Measurements from ENCODE around the gene HACL1. TPM values are rescaled to one million over a fixed set of nuclear protein-coding genes. Genes with fewer than 3 reads are reported as not detected.

The HACL1 gene
- total RNA-seq, 1 experiment from 2014 or later, result 20.5 TPM

DNA sequence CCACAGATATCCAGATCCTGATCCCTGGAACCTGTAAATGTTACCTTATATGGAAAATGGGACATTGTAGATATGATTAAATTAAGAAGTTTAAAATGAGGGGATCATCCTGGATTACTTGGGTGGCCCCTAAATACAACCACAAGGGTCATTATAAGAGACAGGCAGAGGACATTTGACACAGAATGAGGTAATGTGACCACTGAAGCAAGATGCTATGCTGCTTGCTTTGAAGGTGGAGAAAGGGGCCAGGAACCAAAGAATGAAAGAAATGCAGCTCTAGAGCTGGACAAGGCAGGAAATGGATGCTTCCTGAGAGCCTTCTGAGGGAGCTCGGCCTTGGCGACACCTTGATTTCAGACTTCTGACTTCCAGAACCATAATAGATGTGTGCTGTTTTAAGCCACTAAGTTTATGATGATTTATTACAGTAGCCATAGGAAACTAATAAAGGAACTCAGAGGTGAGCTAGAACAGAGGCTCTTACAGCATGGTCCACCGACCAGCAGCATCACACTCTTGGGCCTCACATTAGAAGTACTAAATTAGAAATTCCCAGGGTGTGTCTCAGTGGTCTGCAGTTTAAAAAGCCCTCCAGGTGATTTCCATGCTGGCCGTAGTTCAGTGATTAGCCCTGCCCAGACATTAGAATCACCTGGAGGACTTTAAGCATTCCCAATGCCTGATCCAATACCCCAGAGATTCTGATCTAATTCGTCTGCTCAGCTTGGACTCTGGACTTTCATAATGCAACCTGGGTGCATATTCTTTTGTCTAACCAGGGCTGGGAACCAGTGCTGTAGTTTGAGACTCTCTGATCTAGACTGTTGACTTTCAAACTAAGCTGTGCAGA is 87.3 kb downstream of the HACL1 start:
- ChIA-PET CTCF (no interaction called here), RAD21 (ENCODE audit: low non-redundant PET in 1 of 2, low total read pairs in 2 of 2, uncharacterized antibody in 2 of 2, unreplicated experiment in 2 of 2) (no interaction called here), POLR2A (no interaction called here)
- H3K9me2 ChIP-seq (ENCODE audit: insufficient read depth), result no peaks in the 10 kb centered on the region
- H3K79me2 ChIP-seq (ENCODE audit: insufficient read depth, low read length), result no peaks in the 10 kb centered on the region
- no peaks in the 10 kb centered on the region for H3K27me3 ChIP-seq (ENCODE audit: insufficient read depth, low read length)
- intact Hi-C loops (cut with micrococcal nuclease), result no loop called here
- TF ChIP-seq, protein P1, sequence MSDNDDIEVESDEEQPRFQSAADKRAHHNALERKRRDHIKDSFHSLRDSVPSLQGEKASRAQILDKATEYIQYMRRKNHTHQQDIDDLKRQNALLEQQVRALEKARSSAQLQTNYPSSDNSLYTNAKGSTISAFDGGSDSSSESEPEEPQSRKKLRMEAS (IDR thresholded peaks at IDR 0.05), result no peak
- TF ChIP-seq SP1 (IDR thresholded peaks at IDR 0.05; ENCODE audit: low read depth) (no peak), TCF7L2 (IDR thresholded peaks at IDR 0.05; ENCODE audit: borderline replicate concordance, extremely low read depth, insufficient read depth, insufficient read length) (no peak), RAD21 (IDR thresholded peaks at IDR 0.05; ENCODE audit: low read depth) (no peak), EZH2phosphoT487 (IDR thresholded peaks at IDR 0.05; ENCODE audit: borderline replicate concordance) (no peak), ZNF274 (IDR thresholded peaks at IDR 0.05; ENCODE audit: low read depth, low read length) (no peak), POLR2A (IDR thresholded peaks at IDR 0.05; ENCODE audit: borderline replicate concordance, extremely low read depth, insufficient read depth, insufficient read length) (no peak), CBX3 (IDR thresholded peaks at IDR 0.05; ENCODE audit: low read depth) (no peak), POLR2AphosphoS5 (IDR thresholded peaks at IDR 0.05; ENCODE audit: low read depth, low read length) (no peak), ELF1 (IDR thresholded peaks at IDR 0.05; ENCODE audit: borderline replicate concordance, low read depth) (no peak), EGR1 (IDR thresholded peaks at IDR 0.05; ENCODE audit: low read depth) (no peak), FOSL1 (IDR thresholded peaks at IDR 0.05; ENCODE audit: low read depth) (no peak), YY1 (IDR thresholded peaks at IDR 0.05; ENCODE audit: extremely low read depth, insufficient replicate concordance, low read depth, low read length) (no peak)
- TF ChIP-seq, protein P2, sequence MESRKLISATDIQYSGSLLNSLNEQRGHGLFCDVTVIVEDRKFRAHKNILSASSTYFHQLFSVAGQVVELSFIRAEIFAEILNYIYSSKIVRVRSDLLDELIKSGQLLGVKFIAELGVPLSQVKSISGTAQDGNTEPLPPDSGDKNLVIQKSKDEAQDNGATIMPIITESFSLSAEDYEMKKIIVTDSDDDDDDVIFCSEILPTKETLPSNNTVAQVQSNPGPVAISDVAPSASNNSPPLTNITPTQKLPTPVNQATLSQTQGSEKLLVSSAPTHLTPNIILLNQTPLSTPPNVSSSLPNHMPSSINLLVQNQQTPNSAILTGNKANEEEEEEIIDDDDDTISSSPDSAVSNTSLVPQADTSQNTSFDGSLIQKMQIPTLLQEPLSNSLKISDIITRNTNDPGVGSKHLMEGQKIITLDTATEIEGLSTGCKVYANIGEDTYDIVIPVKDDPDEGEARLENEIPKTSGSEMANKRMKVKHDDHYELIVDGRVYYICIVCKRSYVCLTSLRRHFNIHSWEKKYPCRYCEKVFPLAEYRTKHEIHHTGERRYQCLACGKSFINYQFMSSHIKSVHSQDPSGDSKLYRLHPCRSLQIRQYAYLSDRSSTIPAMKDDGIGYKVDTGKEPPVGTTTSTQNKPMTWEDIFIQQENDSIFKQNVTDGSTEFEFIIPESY (IDR thresholded peaks at IDR 0.05; ENCODE audit: extremely low read depth, insufficient replicate concordance, low read length), result no peak
- TF ChIP-seq, protein P3, sequence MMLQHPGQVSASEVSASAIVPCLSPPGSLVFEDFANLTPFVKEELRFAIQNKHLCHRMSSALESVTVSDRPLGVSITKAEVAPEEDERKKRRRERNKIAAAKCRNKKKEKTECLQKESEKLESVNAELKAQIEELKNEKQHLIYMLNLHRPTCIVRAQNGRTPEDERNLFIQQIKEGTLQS (IDR thresholded peaks at IDR 0.05), result no peak
- TF ChIP-seq, protein P4, sequence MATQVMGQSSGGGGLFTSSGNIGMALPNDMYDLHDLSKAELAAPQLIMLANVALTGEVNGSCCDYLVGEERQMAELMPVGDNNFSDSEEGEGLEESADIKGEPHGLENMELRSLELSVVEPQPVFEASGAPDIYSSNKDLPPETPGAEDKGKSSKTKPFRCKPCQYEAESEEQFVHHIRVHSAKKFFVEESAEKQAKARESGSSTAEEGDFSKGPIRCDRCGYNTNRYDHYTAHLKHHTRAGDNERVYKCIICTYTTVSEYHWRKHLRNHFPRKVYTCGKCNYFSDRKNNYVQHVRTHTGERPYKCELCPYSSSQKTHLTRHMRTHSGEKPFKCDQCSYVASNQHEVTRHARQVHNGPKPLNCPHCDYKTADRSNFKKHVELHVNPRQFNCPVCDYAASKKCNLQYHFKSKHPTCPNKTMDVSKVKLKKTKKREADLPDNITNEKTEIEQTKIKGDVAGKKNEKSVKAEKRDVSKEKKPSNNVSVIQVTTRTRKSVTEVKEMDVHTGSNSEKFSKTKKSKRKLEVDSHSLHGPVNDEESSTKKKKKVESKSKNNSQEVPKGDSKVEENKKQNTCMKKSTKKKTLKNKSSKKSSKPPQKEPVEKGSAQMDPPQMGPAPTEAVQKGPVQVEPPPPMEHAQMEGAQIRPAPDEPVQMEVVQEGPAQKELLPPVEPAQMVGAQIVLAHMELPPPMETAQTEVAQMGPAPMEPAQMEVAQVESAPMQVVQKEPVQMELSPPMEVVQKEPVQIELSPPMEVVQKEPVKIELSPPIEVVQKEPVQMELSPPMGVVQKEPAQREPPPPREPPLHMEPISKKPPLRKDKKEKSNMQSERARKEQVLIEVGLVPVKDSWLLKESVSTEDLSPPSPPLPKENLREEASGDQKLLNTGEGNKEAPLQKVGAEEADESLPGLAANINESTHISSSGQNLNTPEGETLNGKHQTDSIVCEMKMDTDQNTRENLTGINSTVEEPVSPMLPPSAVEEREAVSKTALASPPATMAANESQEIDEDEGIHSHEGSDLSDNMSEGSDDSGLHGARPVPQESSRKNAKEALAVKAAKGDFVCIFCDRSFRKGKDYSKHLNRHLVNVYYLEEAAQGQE (IDR thresholded peaks at IDR 0.05; ENCODE audit: low read depth), result no peak
- TF ChIP-seq, protein P5, sequence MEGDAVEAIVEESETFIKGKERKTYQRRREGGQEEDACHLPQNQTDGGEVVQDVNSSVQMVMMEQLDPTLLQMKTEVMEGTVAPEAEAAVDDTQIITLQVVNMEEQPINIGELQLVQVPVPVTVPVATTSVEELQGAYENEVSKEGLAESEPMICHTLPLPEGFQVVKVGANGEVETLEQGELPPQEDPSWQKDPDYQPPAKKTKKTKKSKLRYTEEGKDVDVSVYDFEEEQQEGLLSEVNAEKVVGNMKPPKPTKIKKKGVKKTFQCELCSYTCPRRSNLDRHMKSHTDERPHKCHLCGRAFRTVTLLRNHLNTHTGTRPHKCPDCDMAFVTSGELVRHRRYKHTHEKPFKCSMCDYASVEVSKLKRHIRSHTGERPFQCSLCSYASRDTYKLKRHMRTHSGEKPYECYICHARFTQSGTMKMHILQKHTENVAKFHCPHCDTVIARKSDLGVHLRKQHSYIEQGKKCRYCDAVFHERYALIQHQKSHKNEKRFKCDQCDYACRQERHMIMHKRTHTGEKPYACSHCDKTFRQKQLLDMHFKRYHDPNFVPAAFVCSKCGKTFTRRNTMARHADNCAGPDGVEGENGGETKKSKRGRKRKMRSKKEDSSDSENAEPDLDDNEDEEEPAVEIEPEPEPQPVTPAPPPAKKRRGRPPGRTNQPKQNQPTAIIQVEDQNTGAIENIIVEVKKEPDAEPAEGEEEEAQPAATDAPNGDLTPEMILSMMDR (IDR thresholded peaks at IDR 0.05 in 2 of 3, conservative IDR thresholded peaks at IDR 0.05 in 1 of 3; ENCODE audit: borderline replicate concordance in 1 of 3, insufficient read depth in 1 of 3, low read depth in 2 of 3, low read length in 2 of 3), result no peak
- no TSS peak for BruUV-seq (replicated peaks)
- H3K27ac ChIP-seq (ENCODE audit: low read depth, low read length), result no peak overlapping the region
- no peak overlapping the region for H3K4me3 ChIP-seq (replicated peaks in 1 of 2; ENCODE audit: low read depth in 1 of 2, low read length in 2 of 2)
- no peak for ATAC-seq
- DNase-seq (ENCODE audit: low read depth, low spot score), result no peak
- no peak overlapping the region for H2AFZ ChIP-seq (ENCODE audit: low read depth, low read length, poor library complexity, severe bottlenecking)
- H3K9ac ChIP-seq (ENCODE audit: low read length), result no peak overlapping the region
- H3K4me2 ChIP-seq (ENCODE audit: low read length), result no peak overlapping the region
- no peaks in the 10 kb centered on the region for H3K36me3 ChIP-seq (ENCODE audit: control insufficient read depth in 1 of 2, insufficient read depth in 2 of 2, low read length in 2 of 2)
- no peaks in the 10 kb centered on the region for H3K4me1 ChIP-seq (ENCODE audit: control insufficient read depth in 1 of 2, insufficient read depth in 2 of 2, low read length in 2 of 2)
- no peaks in the 10 kb centered on the region for H3K9me3 ChIP-seq (ENCODE audit: control insufficient read depth in 1 of 2, insufficient read depth in 1 of 2, low read depth in 1 of 2, low read length in 2 of 2)
- no peaks in the 10 kb centered on the region for H4K20me1 ChIP-seq (ENCODE audit: insufficient read depth)
